Stromal cell of bone marrow (primary cell): ENCODE results near the gene TSHR.
A peak's percentile ranks its signal among the peaks of the same experiment; 100 is the strongest.
"Not testable (repeated sequence)": the region's sequence is repeated elsewhere in the genome, so short reads cannot be mapped to it uniquely, and the experiment has no call there.

Source experiments
- DNase-seq: peaks from one replicate; pipeline ENCODE4 v3.0.0-alpha.2; 2012; ENCODE audit warnings: low read depth

Gene TSHR

DNA sequence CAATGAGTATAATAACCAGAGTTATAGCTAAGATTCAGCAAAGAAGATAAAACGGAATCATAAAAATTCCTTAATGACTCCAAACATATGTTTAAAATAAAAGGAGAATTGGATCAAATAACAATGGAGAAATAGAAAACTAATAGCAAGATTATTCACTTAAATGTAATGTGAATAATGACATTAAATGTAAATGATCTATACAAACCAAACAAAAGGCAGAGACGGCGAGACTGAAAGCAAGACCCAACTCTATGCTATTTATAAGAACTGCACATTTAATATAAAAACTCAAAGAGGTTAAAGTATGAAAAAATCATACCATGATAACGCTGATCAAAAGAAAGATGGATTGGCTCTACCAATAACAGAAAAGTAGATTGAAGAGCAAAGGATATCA is 3.9 kb upstream of the TSHR start:
- no peak for DNase-seq

- not testable (repeated sequence) for DNase-seq
Observed at GRCh38 chr14:80953211-80953610, 2.2 kb upstream of the TSHR start.

DNA sequence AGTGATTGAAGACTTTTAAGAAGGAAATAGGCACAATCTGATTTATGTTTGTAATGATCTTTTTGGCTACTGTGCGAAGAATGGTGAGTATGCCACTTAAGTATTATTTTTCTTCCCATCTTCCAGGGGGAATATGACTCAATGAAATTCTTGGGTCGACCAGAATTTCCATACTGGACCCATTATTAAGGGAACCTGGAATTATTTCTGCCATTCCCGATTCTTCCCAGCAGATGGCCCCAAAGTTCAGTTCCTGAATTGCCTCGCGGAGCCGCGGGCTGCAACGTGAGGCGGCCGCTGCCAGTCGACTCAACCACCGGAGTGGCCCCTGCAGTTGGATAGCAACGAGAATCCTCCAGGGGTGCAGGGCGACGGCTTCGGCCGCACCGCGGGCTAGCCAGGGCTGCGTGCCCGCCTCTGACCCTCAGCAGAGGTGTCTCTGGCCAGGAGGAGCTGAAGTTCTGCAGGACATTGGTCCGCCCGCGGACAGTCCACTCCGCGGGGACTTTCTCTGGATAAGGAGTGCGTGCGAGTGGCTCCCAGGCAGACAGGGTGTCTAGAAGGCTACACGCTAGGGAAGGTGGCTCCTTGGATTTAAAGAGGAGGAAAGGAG is 628 bp upstream of the TSHR start:
- peak; percentile 93 for DNase-seq

- DNase-seq = no peak
Observed at GRCh38 chr14:80956102-80956501, 681 bp downstream of the TSHR start.

DNA sequence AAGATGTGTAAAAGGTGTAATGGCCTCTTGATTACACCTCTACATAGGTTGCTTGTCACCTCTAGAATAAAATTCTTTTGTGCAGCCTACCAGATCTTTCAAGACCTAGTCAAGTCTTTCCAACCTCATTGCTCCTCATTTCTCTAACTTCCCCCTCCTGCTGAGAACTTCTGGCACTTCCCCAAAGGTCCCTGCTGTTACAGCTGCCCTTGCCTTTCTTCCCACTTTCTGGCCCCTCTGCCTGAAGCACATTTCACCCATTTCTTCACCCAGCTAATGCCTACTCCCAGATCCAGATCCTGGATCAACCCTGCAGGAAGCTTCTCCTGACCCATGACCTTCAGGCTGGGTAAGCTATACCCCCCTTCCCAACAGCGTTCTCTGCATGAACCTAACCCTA is 1.5 kb downstream of the TSHR start:
- DNase-seq = no peak

DNA sequence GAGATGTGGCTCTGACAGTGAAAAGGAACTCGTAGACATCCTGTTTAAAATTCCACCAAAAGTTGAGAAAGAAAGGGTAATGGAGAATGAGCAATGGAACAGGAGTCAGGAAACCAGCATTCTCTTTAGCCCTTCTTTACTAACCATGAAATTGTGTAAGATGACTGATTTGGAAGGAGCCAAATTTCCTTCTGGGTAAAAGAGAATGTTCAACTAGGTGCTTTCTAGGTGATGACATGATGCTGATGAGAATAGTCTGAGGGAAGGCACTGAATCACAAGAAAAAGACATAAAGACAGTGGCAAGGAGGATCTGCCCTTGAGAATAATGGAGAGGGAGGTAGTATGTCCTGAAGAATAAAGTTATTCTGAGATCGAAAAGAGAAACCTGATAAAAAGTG is 2.2 kb downstream of the TSHR start:
- no peak for DNase-seq

GRCh38 chr14:80958226-80958625 is 2.8 kb downstream of the TSHR start:
- no peak for DNase-seq

GRCh38 chr14:80958939-80959338 is 3.5 kb downstream of the TSHR start:
- DNase-seq = no peak

DNA sequence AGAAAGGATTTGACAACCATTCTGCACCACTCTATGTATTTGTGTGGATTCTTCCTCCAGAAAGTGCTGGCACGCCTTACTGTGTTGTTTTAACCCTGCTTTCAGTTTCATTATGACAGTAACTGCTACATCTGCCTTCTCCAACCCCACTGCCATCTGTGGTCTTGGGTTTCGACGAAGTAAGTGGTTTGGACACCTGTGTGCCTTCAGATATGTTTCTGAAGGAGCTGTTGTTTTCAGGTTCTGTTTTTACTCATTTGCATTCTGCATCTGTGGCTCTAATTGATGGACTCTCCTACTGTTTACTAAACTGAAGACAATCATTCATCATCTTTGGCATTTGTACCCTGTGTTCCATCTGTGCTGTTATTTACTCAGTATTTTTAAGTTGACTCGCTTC is 4.1 kb downstream of the TSHR start:
- no peak for DNase-seq

GRCh38 chr14:80965037-80965436 is 9.6 kb downstream of the TSHR start:
- no peak for DNase-seq

GRCh38 chr14:80973931-80974641 is 18.7 kb downstream of the TSHR start:
- DNase-seq = peak; percentile 52

GRCh38 chr14:80974679-80975078 is 19.3 kb downstream of the TSHR start:
- DNase-seq = no peak

DNA sequence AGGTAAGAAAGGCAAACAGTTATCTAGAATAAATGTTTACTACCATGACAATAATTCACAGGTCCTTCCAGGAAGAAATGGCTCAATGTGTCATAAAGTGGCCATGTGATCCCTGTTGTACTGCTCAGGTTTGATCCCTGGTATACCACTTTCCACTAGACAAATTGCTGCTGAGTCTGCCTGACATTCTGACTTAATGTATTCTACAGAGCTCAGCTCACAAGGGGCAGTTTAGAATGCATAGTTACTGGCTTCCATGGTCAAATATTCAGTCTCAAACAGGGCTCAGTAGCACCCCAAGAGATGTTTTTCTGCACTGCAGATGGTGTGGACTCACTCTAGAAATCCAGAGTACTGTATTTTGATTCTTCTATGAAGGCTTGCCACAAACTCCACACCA is 21.8 kb downstream of the TSHR start:
- no peak for DNase-seq

DNA sequence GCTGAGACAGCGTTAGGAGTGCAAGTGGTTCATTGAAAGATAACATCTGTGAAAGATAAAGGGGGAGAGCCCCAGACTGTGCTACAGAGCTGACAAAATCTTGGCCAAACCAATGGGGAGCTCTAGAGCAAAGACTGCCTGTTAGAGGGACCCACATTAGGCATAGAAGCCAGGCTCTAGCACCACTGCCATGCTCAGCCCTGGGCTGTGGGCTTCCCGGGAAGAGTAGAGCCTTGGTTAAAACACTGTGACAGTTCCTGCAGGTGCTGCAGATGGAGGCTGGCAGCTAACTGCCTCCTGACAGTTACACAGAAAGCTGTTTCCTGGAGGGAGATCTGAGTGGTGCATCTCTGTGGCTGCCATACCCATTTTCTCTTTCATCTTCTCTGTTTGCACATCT is 23.0 kb downstream of the TSHR start:
- no peak for DNase-seq

DNA sequence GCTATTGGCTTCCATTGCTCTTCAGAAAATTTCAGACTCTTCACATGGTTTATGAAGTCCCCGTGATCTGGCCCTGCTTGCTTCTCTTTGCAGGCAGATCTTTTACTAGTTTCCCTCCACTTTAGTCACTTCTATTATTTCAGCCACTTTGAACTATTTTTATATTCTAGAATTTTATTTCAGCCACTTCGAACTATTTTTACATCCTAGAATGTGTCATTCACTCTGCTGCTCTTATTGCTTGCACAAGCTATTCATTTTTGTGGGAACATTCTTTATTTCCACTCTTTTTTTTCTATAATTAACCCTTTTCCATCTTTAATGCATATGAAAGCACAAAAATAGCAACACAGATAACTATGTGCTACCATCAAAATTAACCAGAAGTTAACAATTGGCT is 24.5 kb downstream of the TSHR start:
- DNase-seq = no peak

- peak; percentile 41 for DNase-seq
Observed at GRCh38 chr14:80981156-80981555, 25.7 kb downstream of the TSHR start.

DNA sequence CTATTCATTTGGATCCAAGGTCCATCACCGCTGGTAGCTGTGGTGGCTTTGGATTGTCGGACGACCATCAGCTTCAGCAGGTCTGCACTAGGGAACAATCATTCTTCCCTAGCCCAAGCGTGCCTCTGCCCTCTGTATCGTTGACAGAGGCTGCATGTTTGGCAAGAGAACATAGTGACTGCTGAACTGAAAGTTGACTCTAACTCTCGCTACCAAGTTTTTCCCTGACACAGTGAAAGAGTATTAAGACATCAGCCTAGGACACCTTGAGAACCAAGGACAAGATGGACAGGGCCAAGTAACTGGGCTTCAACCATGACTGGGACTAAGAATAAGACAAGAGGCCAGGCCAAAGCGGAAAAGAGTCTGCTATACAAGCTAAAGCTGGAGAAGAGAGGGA is 26.3 kb downstream of the TSHR start:
- DNase-seq = no peak

- no peak for DNase-seq
Observed at GRCh38 chr14:80982711-80983110, 27.3 kb downstream of the TSHR start.

DNA sequence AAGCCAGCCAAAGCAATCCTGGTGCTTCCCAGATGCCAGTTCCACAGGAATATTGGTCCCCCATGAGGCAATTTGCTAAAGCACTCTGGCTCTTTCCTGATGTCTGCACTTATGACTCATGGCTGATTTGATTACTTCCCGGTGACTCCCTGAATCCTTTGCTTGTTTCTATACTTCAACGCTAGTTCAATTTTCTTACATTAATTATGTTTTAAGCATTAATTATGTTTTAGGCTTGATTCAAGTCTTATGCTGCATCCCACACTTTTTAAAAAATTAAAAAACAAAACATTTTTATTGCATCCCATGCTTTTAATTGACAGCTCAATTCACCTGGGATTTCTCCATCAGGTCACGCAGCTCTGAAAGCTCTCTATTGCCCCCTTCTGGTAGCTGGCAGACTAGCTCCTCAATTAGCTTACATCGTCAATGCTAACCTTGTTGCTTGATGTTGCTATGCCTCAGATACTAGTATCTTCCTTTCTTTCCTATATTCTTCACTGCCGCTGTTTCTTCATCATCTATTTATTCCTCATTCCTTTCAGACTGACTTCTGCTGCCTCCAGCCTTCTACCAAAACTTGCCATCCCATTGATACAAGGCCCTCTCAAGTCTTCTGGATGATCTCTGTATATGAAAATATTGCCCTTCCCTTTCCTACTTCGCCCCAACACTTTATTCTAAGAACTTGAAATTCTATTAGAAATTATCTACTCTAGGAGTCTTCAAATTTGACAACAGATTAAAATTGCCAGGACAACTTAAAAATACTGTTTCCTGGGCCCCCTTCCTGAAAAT is 32.0 kb downstream of the TSHR start:
- peak; percentile 72 for DNase-seq

DNA sequence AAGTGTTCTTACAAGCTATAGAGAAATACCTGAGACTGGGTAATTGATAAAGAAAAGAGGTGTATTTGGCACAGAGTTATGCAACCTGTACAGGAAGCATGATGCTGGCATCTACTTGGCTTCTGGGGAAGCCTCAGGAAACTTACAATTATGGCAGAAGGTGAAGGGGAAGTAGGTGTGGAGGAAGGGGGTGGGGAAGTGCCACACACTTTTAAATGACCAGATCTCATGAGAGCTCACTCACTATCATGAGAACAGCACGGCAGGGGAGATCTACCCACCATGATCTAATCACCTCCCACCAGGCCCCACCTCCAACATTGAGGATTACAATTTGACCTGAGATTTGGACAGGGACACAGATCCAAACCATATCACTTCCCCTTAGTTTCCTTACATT is 32.8 kb downstream of the TSHR start:
- DNase-seq = no peak

- no peak for DNase-seq
Observed at GRCh38 chr14:80988735-80989429, 33.5 kb downstream of the TSHR start.

- no peak for DNase-seq
Observed at GRCh38 chr14:80992580-80992979, 37.2 kb downstream of the TSHR start.
